DOHH2 (cell line): ENCODE measurements around the gene HTR3A.

ENCODE experiments used
- H3F3A ChIP-seq: fragments of 200-600 bp; sonication (generic), shearing (Covaris generic); 2 replicates; pipeline ENCODE4 v1.6.0; 2016; ENCODE audit warnings: antibody characterized with exemption, mild to moderate bottlenecking; ENCODE audit not compliant: control insufficient read depth, insufficient read depth
- H3K27ac ChIP-seq: fragments of 200-600 bp; sonication (generic); 2 replicates; pipeline ENCODE4 v1.5.1; 2014; ENCODE audit warnings: low read depth, mild to moderate bottlenecking, low read length, moderate library complexity
- H3K27me3 ChIP-seq: fragments of 200-600 bp; sonication (generic); 2 replicates; pipeline ENCODE4 v1.6.1; 2014; ENCODE audit warnings: mild to moderate bottlenecking, low read length, mixed read lengths; ENCODE audit not compliant: control insufficient read depth
- H3K36me3 ChIP-seq: fragments of 200-600 bp; sonication (generic); 2 replicates; pipeline ENCODE4 v1.6.1; 2014; ENCODE audit warnings: mild to moderate bottlenecking, low read length, moderate library complexity, mixed read lengths; ENCODE audit not compliant: control insufficient read depth
- H3K4me1 ChIP-seq: fragments of 200-600 bp; sonication (generic); 2 replicates; pipeline ENCODE4 v1.6.1; 2014; ENCODE audit warnings: mild to moderate bottlenecking, low read length, mixed read lengths; ENCODE audit not compliant: control insufficient read depth
- H3K4me2 ChIP-seq: fragments of 200-600 bp; sonication (generic); 2 replicates; pipeline ENCODE4 v1.6.0; 2014; ENCODE audit warnings: mild to moderate bottlenecking, low read length, moderate library complexity
- H3K4me3 ChIP-seq: fragments of 200-600 bp; sonication (generic); 2 replicates; pipeline ENCODE4 v1.5.1; 2014; ENCODE audit warnings: mild to moderate bottlenecking, low read length, mixed read lengths
- H3K79me2 ChIP-seq: fragments of 200-600 bp; sonication (generic); 2 replicates; pipeline ENCODE4 v1.6.1; 2014; ENCODE audit warnings: mild to moderate bottlenecking, low read length, mixed read lengths; ENCODE audit not compliant: control insufficient read depth
- H3K9me2 ChIP-seq: fragments of 200-600 bp; sonication (generic); replicated peaks from 2 replicates; pipeline ENCODE4 v1.6.1; 2014; ENCODE audit warnings: mild to moderate bottlenecking, low read length, mixed read lengths; ENCODE audit not compliant: control insufficient read depth
- H3K9me3 ChIP-seq: fragments of 200-600 bp; sonication (generic); 2 replicates; pipeline ENCODE4 v1.6.1; 2014; ENCODE audit warnings: antibody characterized with exemption, low read length, mixed read lengths; ENCODE audit not compliant: control insufficient read depth, insufficient read depth
- H4K20me1 ChIP-seq: fragments of 200-600 bp; sonication (generic); 2 replicates; pipeline ENCODE4 v1.6.0; 2014; ENCODE audit warnings: low read depth, mild to moderate bottlenecking, antibody characterized with exemption, low read length, moderate library complexity; ENCODE audit not compliant: control insufficient read depth, insufficient read depth
- EZH2phosphoT487 ChIP-seq: fragments of 200-600 bp; sonication (generic); IDR thresholded peaks from 2 replicates; pipeline ENCODE4 v1.6.1; 2017; ENCODE audit warnings: borderline replicate concordance, mild to moderate bottlenecking, antibody characterized with exemption, low read length, moderate library complexity, mixed read lengths
- TF ChIP-seq, protein P1 (sequence below): fragments of 200-600 bp; sonication (generic); IDR thresholded peaks from one replicate; pipeline ENCODE4 v1.5.1; 2014; ENCODE audit warnings: antibody characterized with exemption, mild to moderate bottlenecking, low read depth, low read length; ENCODE audit not compliant: poor library complexity, severe bottlenecking

Gene HTR3A

DNA sequence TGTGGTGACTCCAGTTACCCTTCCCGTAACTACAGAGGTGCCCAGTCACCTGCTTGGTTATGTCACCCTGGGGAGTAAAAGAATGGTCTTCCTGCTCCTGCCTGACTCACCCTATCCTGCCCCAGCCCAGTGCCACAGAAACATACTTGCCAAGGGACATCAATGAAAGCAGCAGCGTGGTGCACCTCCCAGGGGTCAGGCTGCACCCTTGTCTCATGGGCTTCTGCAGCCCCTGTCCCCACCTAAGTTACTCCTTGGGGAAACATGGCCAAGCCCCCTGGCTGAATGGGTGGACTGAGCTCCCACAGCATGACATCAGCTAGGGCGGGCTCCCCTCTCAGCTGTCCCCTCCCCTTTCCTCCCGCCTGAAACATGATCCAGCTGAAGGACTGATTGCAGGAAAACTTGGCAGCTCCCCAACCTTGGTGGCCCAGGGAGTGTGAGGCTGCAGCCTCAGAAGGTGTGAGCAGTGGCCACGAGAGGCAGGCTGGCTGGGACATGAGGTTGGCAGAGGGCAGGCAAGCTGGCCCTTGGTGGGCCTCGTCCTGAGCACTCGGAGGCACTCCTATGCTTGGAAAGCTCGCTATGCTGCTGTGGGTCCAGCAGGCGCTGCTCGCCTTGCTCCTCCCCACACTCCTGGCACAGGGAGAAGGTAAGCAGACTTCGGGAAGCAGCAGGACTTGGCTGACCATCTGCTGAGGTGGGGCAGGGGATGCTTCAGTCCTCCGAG lies at the start of gene HTR3A:
TSS of gene HTR3A (plus strand) at position 368 of the 730 bp plus-strand sequence. CDS start at position 586, 218 bp downstream.
- Histone ChIP-seq H4K20me1 (no peaks in the 10 kb centered on the region), H3K9me3 (no peaks in the 10 kb centered on the region), H3K27ac (peak within 1 kb of the TSS; percentile 91), H3K9me2 (no peaks in the 10 kb centered on the region), H3K4me2 (peak within 1 kb of the TSS; percentile 79), H3F3A (peaks cover 13% of the 10 kb centered on the region), H3K36me3 (no peaks in the 10 kb centered on the region), H3K27me3 (peaks cover 15% of the 10 kb centered on the region), H3K4me1 (peaks cover 67% of the 10 kb centered on the region), H3K4me3 (peak within 1 kb of the TSS; percentile 58), H3K79me2 (no peaks in the 10 kb centered on the region)
- no peak for TF ChIP-seq EZH2phosphoT487
- TF ChIP-seq, protein P1, sequence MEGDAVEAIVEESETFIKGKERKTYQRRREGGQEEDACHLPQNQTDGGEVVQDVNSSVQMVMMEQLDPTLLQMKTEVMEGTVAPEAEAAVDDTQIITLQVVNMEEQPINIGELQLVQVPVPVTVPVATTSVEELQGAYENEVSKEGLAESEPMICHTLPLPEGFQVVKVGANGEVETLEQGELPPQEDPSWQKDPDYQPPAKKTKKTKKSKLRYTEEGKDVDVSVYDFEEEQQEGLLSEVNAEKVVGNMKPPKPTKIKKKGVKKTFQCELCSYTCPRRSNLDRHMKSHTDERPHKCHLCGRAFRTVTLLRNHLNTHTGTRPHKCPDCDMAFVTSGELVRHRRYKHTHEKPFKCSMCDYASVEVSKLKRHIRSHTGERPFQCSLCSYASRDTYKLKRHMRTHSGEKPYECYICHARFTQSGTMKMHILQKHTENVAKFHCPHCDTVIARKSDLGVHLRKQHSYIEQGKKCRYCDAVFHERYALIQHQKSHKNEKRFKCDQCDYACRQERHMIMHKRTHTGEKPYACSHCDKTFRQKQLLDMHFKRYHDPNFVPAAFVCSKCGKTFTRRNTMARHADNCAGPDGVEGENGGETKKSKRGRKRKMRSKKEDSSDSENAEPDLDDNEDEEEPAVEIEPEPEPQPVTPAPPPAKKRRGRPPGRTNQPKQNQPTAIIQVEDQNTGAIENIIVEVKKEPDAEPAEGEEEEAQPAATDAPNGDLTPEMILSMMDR: no peak

DNA sequence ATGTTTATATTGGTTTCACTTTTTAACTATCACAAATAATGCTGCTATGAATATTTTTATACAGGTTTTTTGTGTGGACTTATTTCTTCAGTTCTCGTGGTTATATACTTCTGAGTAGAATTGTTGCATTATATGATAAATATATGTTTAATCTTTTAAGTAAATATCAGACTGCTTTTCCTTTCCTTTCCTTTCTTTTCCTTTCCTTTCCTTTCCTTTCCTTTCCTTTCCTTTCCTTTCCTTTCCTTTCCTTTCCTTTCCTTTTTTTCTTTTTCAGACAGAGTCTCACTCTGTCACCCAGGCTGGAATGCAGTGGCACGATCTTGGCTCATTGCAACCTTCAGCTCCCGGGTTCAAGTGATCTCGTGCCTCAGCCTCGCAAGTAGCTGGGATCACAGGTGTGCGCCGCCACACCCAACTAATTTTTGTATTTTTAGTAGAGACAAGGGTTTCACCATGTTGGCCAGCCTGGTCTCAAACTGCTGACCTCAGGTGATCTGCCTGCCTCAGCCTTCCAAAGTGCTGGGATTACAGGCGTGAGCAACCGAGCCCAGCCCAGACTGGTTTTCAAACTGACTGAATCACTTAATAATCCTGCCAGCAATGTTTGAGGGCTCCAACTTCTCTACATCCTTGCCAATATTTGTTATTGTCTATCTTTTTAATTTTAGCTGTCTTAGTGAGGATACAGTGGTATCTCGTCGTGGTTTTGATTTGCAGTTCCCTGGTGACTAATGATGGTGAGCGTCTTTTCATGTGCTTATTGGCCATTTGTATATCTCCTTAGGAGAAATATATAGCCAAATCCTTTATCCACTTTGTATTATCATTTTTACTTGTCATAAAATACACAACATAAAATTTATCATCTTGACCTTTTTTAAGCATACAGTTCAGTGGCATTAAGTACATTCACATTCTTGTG lies 48.4 kb upstream of the HTR3A start:
- TF ChIP-seq EZH2phosphoT487: no peak
- TF ChIP-seq, protein P1: no peak
- H3K4me3 ChIP-seq: no peak overlapping the region
- no peaks in the 10 kb centered on the region; the same call in 1 of the 2 replicates for H3K27me3 ChIP-seq
- no peaks in the 10 kb centered on the region for H3K79me2 ChIP-seq
- H3K27ac ChIP-seq: no peak overlapping the region
- no peaks in the 10 kb centered on the region for H4K20me1 ChIP-seq
- no peaks in the 10 kb centered on the region for H3K9me3 ChIP-seq
- H3K9me2 ChIP-seq: no peaks in the 10 kb centered on the region
- H3F3A ChIP-seq: no peaks in the 10 kb centered on the region
- no peaks in the 10 kb centered on the region for H3K4me1 ChIP-seq
- no peak overlapping the region for H3K4me2 ChIP-seq
- H3K36me3 ChIP-seq: no peaks in the 10 kb centered on the region

DNA sequence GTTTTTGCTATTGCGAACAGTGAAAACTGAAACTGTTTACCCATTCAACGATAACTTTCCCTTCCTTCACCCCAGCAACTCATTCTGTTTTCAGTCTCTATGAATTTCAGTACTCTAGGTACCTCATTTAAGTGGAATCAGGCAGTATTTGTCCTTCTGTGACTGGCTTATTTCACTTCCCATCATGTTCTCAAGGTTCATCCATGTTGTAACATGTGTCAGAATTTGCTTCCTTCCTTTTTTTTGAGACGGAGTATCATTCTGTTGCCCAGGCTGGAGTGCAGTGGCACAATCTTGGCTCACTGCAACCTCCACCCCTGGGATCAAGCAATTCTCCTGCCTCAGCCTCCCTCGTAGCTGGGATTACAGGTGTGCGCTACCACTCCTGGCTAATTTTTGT lies 46.6 kb upstream of the HTR3A start:
- no peaks in the 10 kb centered on the region for H3K9me3 ChIP-seq
- TF ChIP-seq EZH2phosphoT487: no peak
- TF ChIP-seq, protein P1: no peak
- H3K4me3 ChIP-seq: no peak overlapping the region
- no peaks in the 10 kb centered on the region; the same call in 1 of the 2 replicates for H3K27me3 ChIP-seq
- H3K4me2 ChIP-seq: no peak overlapping the region
- no peaks in the 10 kb centered on the region for H4K20me1 ChIP-seq
- no peaks in the 10 kb centered on the region for H3F3A ChIP-seq
- H3K79me2 ChIP-seq: no peaks in the 10 kb centered on the region
- H3K36me3 ChIP-seq: no peaks in the 10 kb centered on the region
- no peaks in the 10 kb centered on the region for H3K4me1 ChIP-seq
- H3K27ac ChIP-seq: no peak overlapping the region
- H3K9me2 ChIP-seq: no peaks in the 10 kb centered on the region
